GM18907 (cell line): ENCODE measurements around the gene CHCHD6.

Experiments used
- ATAC-seq: cut with Tn5 transposase; IDR thresholded peaks from one replicate; pipeline ENCODE4 v1.9.1; 2021; ENCODE audit warnings: mild to moderate bottlenecking, moderate library complexity; ENCODE audit not compliant: unreplicated experiment

The CHCHD6 gene

DNA sequence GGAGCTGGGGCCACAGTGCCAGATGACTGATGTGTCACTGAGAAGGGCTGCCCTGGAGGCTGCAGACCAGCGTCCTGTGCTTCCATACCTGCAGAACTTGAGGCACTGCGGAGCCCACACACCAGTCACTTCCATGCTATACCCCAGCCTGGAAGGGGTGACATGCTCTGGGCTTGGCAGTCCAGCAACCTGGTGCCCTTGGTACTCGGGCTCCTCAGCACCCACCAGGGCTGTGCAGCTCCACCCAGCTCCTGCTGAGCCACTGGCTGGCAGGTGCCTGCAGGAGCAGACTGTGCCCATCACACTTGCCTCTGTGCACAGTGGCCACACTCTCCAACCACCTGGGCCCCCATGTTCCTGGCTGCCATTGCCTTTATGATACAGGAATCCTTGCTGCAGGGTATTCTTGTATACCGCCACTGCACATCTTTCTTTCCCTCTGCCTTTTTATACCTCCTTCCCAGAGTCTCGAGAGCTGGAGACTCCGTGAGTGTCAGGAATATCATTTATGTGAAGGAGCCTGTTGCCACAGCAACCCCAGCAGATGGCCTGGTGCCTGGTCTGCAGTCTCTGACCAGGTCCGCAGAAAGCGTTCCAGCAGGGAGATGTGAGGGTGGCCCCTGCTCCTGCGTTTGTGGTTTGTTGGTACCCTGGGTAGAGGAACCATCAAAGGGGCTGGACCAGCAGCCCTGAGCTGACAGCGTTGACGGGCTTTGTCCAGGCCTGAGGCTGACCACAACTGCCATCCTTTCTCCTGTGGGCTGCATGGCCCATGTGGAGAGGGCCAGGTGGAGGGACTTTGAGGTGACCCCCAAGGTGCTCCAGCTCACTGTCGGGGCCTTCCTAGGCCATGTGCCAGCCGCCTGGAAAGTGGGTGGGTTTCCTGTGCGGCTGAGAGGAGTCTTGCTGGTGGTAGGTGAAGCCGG is 185.5 kb downstream of the CHCHD6 start:
- no peak for ATAC-seq

GRCh38 chr3:126891141-126891540 is 187.1 kb downstream of the CHCHD6 start:
- ATAC-seq = no peak

DNA sequence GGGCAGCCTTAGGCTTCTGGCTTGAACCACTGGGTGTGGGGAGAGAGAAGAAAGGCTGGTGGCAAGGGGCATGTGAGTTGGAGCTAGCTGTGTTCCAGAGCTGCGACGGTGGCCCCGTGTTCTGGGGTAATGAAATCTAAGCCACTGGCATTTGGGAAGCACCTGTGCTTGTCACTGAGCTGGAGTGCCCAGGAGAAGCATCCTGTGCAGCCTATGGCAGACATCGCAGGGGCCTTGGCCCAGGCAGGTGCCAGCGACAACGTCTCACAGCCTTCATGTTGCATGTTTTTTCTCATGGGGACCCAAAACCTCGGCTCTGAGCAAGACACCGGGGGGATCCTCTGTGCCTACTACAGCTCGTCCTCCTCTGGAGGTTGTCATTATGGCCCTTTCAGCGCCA is 187.8 kb downstream of the CHCHD6 start:
- ATAC-seq = no peak

DNA sequence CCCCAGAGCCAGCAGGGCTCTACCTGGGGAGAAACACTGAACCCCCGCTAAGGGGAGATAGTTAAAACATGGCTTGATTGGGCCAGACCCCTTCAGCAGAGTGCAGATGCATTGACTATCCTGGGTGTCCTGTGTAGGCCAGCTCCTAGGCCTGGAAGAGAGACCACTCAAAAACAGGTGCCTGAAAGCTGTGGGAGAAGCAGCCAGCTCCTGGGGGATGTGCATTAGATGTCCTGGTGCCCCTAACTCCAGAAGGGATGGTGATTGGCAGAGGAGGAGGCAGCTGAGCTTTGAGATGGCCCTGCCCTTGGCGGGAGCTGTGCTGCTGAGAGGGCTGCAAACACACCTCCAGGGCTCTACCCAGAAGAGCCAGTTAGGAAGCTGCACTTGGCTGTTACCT is 189.6 kb downstream of the CHCHD6 start:
- ATAC-seq = no peak

GRCh38 chr3:126894475-126894874 is 190.4 kb downstream of the CHCHD6 start:
- ATAC-seq = no peak

- no peak for ATAC-seq
Measured at GRCh38 chr3:126895178-126896066, 191.4 kb downstream of the CHCHD6 start.

GRCh38 chr3:126896067-126896441 is 192.0 kb downstream of the CHCHD6 start:
- ATAC-seq = no peak

GRCh38 chr3:126896968-126897367 is 192.9 kb downstream of the CHCHD6 start:
- no peak for ATAC-seq

DNA sequence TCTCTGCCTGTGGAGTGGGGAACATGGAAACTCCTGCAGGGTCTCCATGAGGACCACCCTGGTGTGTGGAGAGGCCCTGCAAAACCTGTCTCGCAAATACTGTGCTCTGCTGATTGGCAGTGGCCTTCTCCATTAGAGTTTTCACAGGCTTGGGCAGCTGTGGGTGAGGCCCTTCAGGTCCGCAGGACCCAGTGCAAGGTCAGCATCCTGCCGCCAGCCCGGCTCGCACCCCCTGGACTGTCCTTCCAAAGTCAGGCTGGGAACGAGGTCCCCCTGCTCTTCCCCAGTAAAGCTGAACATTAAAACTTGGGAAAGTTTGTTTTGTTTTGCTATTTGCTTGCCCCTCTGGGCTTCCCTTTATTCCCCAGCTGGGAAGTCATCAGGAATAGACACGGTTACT is 193.9 kb downstream of the CHCHD6 start:
- ATAC-seq = no peak

GRCh38 chr3:126900859-126901540 is 197.0 kb downstream of the CHCHD6 start:
- ATAC-seq = no peak

GRCh38 chr3:126901631-126902030 is 197.6 kb downstream of the CHCHD6 start:
- ATAC-seq = no peak

- ATAC-seq = no peak
Measured at GRCh38 chr3:126903521-126903920, 199.5 kb downstream of the CHCHD6 start.

- ATAC-seq = no peak
Measured at GRCh38 chr3:126907557-126907956, 203.5 kb downstream of the CHCHD6 start.

DNA sequence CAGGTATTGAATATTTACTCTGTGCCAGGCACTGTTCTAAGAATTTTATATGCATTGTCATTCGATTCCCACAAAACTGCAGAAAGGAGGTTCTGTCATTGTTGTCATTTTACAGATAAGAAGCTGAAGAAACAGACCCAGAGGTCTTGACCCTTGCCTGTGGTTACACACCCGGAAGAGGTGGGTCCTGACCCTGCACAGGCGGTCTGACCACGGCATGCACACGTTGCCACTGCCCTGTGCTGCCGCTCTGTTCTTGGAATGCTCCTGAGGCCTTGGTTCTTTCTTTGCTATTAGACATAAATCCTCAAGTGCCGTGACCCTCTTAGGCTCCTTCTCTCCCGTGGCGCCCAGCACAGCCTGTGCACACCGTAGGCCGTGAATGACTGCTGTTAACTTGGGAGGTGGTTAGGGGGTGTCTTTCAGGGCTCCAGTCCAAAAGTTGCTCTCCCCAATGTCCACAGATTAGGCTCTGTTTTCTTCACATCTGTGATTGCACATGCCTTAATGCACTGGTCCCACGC is 204.8 kb downstream of the CHCHD6 start:
- no peak for ATAC-seq

DNA sequence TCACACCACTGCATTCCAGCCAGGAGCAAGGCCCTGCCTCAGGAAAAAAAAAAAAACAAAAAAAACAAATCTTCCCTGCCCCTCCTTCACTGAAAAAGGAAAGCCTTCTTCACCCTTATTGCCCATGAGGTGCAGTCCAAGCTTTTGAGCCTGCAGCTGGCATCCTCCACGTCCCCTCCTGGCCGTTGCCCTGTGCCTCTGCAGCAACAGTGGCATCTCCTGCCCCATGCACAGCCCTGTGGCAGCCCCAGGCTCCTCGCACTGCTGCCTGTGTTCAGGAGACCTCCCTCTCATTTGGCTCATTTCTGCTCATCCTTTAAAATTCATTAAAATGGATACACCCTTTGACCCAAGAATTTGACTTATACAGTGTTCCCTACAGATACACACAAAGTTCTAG is 206.2 kb downstream of the CHCHD6 start:
- no peak for ATAC-seq

GRCh38 chr3:126911162-126912026 is 207.4 kb downstream of the CHCHD6 start:
- ATAC-seq = peak; percentile 94

GRCh38 chr3:126912027-126912422 is 208.0 kb downstream of the CHCHD6 start:
- ATAC-seq = no peak

DNA sequence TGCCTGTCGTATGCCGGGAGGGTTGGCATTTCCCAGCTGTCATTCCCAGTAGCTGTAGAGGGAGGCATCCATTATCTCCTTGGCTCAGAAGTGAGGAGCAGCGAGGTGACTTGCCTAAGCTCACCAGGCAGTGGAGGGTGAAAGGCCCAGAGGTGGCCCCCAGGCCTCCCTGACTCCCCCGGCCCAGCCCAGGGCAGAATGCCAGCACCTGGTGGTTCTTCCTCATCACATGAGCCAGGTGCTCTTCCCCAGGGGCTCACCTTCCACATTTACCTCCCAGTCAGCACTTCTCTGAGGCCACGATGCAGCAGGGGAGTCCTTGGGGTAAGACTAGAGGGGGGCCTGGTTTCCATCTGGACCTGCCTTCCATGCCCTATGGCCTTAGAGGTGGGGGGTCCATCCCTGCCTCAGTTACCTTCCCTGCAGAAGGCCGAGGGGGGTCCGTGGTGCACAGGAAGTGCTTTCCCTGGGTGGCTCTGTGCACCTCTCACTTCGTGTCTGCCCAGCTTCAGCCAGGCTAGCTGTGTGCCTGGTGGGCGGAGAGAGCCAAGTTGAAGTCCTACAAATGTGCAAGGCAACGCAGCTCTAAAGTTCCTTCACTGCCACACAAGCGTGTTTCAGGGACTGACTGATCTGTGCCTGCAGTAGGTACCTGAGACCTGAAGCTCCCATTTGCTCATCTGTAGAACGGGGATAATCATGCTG is 208.6 kb downstream of the CHCHD6 start:
- ATAC-seq = no peak

DNA sequence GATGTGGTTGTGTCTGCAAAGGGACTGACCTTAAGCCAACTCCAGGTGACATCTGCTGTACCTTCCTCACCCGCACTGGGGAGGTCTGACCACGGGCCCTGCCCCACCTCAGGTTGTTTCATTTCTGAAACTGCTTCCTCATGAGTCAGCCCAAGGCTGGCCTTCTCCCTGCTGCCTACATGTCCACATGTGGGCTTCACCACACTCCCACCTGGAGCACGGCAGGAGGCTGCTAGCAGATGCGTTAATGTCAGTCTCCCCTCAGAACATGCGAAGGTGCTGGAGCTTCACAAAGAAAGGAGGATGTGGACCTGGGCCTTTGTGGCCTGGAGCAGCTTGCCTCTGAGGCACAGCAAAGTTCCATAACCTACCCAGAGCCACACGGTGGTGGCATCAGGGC is 209.5 kb downstream of the CHCHD6 start:
- no peak for ATAC-seq
